Cardiac septum (tissue), 1 donor: ENCODE data around the gene AQP12B. TPM values are rescaled to one million over a fixed set of nuclear protein-coding genes. Genes with fewer than 3 reads are reported as not detected.
"Not testable (repeated sequence)": the region's sequence is repeated elsewhere in the genome, so short reads cannot be mapped to it uniquely, and the experiment has no call there.

Experiments used
- DNase-seq: peaks from one replicate; pipeline ENCODE4 v3.0.0-alpha.2; 2020; ENCODE audit warnings: low spot score
- intact Hi-C: fragments of 100-400 bp; cut with DNase I; formaldehyde crosslinking; loops from one replicate; pipeline ENCODE4 v1.14.0; 2022
- long read RNA-seq: library from polyadenylated mRNA; unstranded; transcript quantifications from one replicate; pipeline ENCODE4 v2.0.0, GENCODE V29; 2021
- total RNA-seq: library from RNA; stranded (reverse); fragmentation: NEBNext Ultra II Directional; extraction: Animal tissue kit (Norgen Biotek cat#: 25700); gene quantifications from one replicate; pipeline ENCODE4 v1.2.1, GENCODE V29; 2021
- donor health status: DM: no; HTN: no; CAD: no.

The AQP12B gene, protein sequence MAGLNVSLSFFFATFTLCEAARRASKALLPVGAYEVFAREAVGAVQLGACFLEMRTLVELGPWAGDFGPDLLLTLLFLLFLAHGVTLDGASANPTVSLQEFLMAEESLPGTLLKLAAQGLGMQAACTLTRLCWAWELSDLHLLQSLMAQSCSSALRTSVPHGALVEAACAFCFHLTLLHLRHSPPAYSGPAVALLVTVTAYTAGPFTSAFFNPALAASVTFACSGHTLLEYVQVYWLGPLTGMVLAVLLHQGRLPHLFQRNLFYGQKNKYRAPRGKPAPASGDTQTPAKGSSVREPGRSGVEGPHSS
- not detected for total RNA-seq
- long read RNA-seq = 0 reads

- intact Hi-C loops, DNase-seq: not testable (repeated sequence)
These were observed at the start of gene AQP12B for GRCh38 chr2:240682431-240683224. Gene AQP12B, minus strand, starts transcription at chr2:240682885. Its CDS starts 48 bp downstream, at chr2:240682837.

DNA sequence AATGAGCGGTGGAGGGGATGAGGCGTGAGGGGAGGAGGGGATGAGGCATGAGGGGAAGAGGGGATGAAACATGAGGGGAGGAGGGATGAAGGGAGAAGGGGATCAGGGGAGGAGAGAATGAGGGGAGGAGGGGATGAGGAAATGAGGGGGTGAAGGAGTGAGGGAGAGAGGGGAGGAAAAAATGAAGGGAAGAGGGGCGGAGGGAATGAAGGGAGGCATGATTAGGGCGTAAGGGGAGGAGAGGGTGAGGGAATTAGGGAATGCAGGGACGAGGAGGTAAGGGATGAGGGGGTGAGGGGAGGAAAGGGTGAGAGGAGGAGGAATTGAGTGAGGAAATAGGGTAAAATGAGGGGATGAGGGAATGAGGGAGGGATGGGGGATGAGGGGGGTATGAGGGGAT, 49.5 kb upstream of the AQP12B start:
- no peak for DNase-seq
- intact Hi-C loops = no loop called here

DNA sequence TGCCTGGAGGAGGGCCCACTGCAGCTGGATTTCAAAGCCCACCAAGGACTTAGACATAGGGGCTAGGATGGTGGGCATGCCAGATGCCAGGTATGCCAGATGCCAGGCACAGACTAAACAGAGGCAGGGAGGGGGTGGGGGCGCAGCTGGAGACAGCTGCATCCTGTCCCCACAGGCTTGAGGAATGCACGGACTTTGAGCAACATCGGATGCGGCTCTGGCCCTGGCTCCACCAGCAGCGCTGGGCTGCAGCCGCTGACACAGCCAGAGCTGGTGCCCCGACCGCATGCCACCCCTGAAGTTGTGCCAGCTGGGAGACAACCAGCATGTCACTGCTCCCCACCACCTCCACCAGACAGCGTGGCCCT, 48.5 kb upstream of the AQP12B start:
- no peak for DNase-seq
- intact Hi-C loops = no loop called here

DNA sequence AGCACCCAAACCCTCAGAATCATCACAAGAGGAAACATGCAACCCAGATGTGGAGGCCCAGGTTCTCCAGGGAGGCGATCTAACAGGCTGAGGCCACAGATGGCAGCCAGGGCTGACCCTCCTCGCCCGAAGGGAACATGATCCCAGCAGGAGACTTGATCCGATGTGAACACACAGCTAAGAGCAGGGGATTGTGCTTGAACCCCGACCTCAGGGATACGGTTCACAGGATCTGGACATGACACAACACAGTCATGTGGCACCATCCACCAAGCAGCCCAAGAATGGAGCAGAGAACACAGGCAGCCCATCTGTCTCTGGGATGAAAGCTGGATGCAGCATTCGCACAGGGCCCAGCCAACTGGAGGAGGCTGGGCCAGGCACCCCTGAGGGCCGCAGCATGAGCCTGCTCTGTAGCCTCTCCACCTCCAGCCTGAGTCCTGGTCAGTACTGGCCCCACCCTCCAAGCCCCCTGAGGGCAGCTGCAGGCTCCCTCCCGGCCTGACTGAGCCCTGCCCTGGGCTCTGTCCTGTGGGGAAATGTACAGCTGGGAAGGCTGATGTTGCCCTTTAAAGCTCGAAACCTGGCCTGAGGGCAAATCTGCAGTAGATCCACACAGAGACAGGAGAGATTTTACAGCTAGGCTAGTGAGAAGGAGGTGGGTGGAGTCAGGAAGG, 48.0 kb upstream of the AQP12B start:
- no peak for DNase-seq
- intact Hi-C loops = no loop called here

DNA sequence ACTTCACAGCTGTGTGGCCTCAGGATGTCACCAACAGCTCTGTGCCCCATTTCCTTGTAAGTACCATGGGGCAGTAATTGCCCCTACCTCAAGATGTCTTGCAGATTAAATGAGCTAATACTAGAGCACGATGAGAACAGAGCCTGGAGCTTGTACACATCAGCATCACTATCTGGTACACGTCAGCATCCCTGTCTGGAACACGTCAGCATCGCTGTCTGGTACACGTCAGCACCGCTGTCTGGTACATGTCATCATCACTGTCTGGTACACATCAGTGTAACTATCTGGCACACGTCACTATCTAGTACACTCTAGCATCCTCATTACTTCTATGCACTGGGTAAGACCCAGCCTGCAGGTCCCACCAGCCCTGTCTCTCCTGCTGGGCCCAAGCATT, 46.1 kb upstream of the AQP12B start:
- intact Hi-C loops = no loop called here
- no peak for DNase-seq

GRCh38 chr2:240728361-240728760, 45.7 kb upstream of the AQP12B start:
- intact Hi-C loops = no loop called here

GRCh38 chr2:240727913-240728312, 45.2 kb upstream of the AQP12B start:
- intact Hi-C loops = no loop called here
- no peak for DNase-seq

More at GRCh38 chr2:240728361-240728760, 45.7 kb upstream of the AQP12B start:
- no peak for DNase-seq

- intact Hi-C loops = no loop called here
These were observed 44.8 kb upstream of the AQP12B start for GRCh38 chr2:240727439-240727838.

DNA sequence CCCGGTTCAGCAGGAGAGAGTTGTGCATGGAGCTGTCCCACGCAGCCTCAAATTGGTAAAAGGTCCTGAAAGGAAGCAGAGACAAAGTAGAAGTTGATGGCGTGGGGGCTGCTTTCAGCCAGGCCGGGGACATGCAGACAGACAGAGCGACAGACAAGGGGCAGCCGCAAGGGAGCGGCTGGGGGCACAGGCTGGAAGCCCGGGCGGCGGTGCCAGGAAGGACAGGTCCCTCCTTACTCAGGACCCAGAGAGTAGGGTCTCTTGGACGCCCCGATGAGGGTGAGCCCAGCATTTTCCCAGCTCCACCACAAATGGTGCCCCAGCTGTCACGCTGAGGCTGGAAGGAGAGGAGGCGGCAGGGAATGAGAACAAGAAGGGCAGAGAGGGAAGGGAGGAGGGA, 44.2 kb upstream of the AQP12B start:
- DNase-seq = no peak
- intact Hi-C loops = no loop called here

More at GRCh38 chr2:240727439-240727838, 44.8 kb upstream of the AQP12B start:
- no peak for DNase-seq

GRCh38 chr2:240725671-240726070, 43.0 kb upstream of the AQP12B start:
- intact Hi-C loops = no loop called here
- DNase-seq = no peak

GRCh38 chr2:240725266-240725665, 42.6 kb upstream of the AQP12B start:
- intact Hi-C loops = no loop called here
- DNase-seq = no peak

DNA sequence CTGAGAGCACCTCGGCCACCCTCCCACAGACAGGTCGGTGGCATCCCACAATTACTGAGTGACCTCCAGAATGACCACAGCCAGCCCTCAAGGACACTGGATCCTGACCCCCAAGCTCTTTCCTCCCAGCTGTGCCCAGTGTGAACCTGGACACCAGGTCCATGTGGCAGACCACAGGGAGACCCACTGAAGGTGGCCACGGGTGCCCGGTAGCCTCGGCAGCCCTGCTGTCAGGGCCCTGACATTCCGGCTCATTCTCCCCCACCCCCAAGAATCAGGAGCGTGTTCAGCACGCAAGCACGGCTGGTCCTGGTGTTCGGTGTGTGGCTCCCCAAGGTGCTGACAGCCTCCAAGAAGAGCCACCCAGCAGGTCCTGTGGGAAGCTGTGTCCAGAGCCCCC, 41.7 kb upstream of the AQP12B start:
- intact Hi-C loops = no loop called here
- DNase-seq = no peak

DNA sequence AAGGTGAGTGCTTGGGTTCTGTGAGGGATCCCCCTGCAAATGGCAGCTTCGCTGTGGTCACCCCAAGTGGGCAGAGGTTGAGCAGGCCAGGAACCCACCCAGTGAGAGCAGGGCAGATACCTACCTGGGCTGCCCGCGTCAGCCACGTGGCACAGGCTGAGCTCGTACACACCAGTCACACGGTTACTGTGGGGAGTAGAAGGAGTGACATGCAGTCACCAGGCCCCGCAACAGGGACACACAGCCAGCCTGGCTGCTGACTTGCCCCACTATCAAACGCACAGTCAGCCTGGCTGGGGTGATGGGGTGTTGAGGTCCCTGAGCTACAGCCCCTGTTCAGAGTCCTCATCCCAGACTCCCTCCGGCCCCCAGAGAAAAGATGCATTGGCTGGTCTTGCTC, 41.2 kb upstream of the AQP12B start:
- intact Hi-C loops = no loop called here
- no peak for DNase-seq

GRCh38 chr2:240722796-240723735, 40.4 kb upstream of the AQP12B start:
- intact Hi-C loops = no loop called here
- no peak for DNase-seq

GRCh38 chr2:240722376-240722775, 39.7 kb upstream of the AQP12B start:
- no peak for DNase-seq
- intact Hi-C loops = no loop called here

- no peak for DNase-seq
- intact Hi-C loops = no loop called here
These were observed 39.0 kb upstream of the AQP12B start for GRCh38 chr2:240721596-240722180.

DNA sequence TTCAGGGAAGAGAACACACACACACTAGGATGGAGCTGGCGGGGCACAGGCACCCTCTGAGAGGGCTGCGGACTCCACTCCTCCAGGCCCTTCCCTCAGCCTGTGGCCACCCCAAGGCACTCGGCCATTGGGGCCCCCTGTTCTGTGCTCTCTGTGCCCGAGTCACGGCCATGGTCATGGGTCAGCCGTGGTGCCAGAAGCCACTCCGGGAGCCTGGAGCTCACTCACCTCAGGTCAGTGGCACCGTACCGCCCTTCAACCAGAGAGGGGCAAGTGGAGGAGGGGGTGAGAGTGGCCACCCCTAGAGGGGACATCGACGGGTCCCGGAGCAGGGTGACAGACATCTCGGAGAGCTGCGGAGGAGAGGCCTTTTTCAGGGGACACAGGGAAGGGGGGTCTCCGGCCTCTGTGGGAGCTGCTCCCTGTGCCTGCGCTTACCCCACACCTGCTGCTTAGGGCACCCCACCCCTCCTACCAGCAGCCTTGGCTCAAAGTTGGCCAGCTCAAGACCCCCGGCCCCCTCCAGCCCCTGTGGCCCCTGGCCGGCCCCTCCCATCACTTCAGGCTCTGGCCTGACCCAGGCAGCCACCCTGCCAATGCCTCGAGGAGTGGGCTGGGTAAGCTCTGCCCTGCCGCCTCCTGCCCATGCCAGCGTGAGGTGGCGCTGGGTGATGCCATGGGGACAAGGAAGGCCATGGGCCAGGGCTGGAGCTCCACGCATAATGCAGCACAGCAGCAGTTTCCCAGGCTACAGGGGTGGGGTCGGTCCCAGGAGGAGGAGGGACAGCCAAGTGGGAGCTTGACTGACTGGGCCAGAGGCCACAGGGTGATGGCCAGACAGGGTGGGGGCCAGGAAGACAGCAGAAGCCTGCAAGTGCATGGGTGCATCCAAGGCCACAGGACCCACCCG, 38.3 kb upstream of the AQP12B start:
- DNase-seq = no peak
- intact Hi-C loops = no loop called here
